ENCODE results near the gene TBRG1. TPM values are rescaled to one million over a fixed set of nuclear protein-coding genes. Genes with fewer than 3 reads are reported as not detected.

TBRG1 gene
- total and polyA plus RNA-seq, 2 of the 8 experiments (the other 6 are each of a cell fraction or from before 2014, with no cell fraction given), result 16.3 to 26.7 TPM

- no peak overlapping the region for H3K23ac ChIP-seq (ENCODE audit: insufficient read length)
- H3K9ac ChIP-seq (replicated peaks in 1 of 4; ENCODE audit: extremely low read depth in 1 of 4, low read depth in 3 of 4, low read length in 3 of 4), result no peak overlapping the region
- H2AK5ac ChIP-seq (ENCODE audit: low read depth, low read length), result no peak overlapping the region
- no peak overlapping the region for H2BK5ac ChIP-seq (ENCODE audit: low read depth, low read length)
- H3K27ac ChIP-seq (ENCODE audit: low read depth, low read length), result no peak overlapping the region
- no peak overlapping the region for H2AFZ ChIP-seq (ENCODE audit: low read length)
- no peaks in the 10 kb centered on the region for H3K79me2 ChIP-seq (ENCODE audit: control insufficient read depth in 1 of 2, insufficient read depth in 2 of 2, low read length in 2 of 2)
- CTCF ChIA-PET (ENCODE audit: partially characterized antibody), result interaction anchor here (0.6 to 6.0 kb wide), 9 partner anchors 9 to 204 kb away, joined by 3 to 42 read pairs (median 9); partner anchors contain the start of genes ESAM and ROBO3
- H4K5ac ChIP-seq (ENCODE audit: insufficient read length, low read depth, low read length), result no peak overlapping the region
- H3K4me3 ChIP-seq (ENCODE audit: extremely low read depth in 1 of 4, insufficient read depth in 2 of 4, low read depth in 3 of 4, low read length in 4 of 4), result no peak overlapping the region
- DNase-seq (ENCODE audit: low read depth in 1 of 2, low spot score in 2 of 2) (no peak), FAIRE-seq (no peak)
- no peak overlapping the region for H3K56ac ChIP-seq (replicated peaks; ENCODE audit: insufficient read length, low read depth, low read length)
- no peak overlapping the region for H2BK120ac ChIP-seq (replicated peaks; ENCODE audit: low read depth, low read length)
- no peak overlapping the region for H3K4me2 ChIP-seq (ENCODE audit: insufficient read depth in 1 of 2, low read depth in 2 of 2, low read length in 2 of 2)
- no peak overlapping the region for H3K18ac ChIP-seq (ENCODE audit: extremely low read depth, low read length)
- H3K36me3 ChIP-seq (ENCODE audit: control insufficient read depth in 2 of 4, insufficient read depth in 4 of 4, low read length in 3 of 4), result no peaks in the 10 kb centered on the region
- no peaks in the 10 kb centered on the region for H3K9me3 ChIP-seq (ENCODE audit: insufficient read depth in 2 of 2, low read depth in 1 of 2, low read length in 1 of 2)
- peaks cover 1% of the 10 kb centered on the region; the same call in 1 of the 2 replicates for H3K23me2 ChIP-seq (ENCODE audit: low read depth, low read length)
- no peak overlapping the region for H4K91ac ChIP-seq (replicated peaks; ENCODE audit: insufficient read length, low read length)
- no peaks in the 10 kb centered on the region for H4K20me1 ChIP-seq (replicated peaks in 1 of 2; ENCODE audit: control insufficient read depth in 1 of 2, insufficient read depth in 2 of 2, low read length in 2 of 2)
- 84% methylated on average over 4 of the region's 4 CpGs; no CpG with 5 or more reads in 1 of the 2 experiments for WGBS, 2 experiments (ENCODE audit: extremely low coverage in 1 of 2, insufficient coverage in 1 of 2, insufficient read length in 1 of 2, insufficient replicate concordance in 2 of 2, low coverage in 1 of 2, low lambda C conversion rate in 2 of 2, missing lambda C conversion rate in 1 of 2)
- no peak overlapping the region for H2BK20ac ChIP-seq (ENCODE audit: low read length)
- H3K14ac ChIP-seq (ENCODE audit: insufficient read length), result no peak overlapping the region
- no peak overlapping the region for H4K8ac ChIP-seq (ENCODE audit: extremely low read depth, insufficient read depth, low read length)
- POLR2A ChIA-PET (ENCODE audit: partially characterized antibody), result no interaction called here
- peaks cover 0 to 7% (median 4%) of the 10 kb centered on the region in 4 experiments; a peak in 4 of 7 replicates for H3K4me1 ChIP-seq (replicated peaks in 1 of 4; ENCODE audit: control insufficient read depth in 3 of 4, insufficient read depth in 4 of 4, low read length in 3 of 4)
- no peaks in the 10 kb centered on the region; a peak in 2 of 7 replicates for H3K27me3 ChIP-seq (replicated peaks in 1 of 4; ENCODE audit: control insufficient read depth in 3 of 4, extremely low read depth in 1 of 4, insufficient read depth in 3 of 4, low read length in 3 of 4)
- no peaks in the 10 kb centered on the region; the same call in 1 of the 2 replicates for H3K79me1 ChIP-seq (ENCODE audit: low read depth, low read length)
- no peak overlapping the region for H2BK15ac ChIP-seq (ENCODE audit: low read length)
- TF ChIP-seq KDM1A (IDR thresholded peaks at IDR 0.05; ENCODE audit: borderline replicate concordance, low read length) (no peak), TBP (IDR thresholded peaks at IDR 0.05; ENCODE audit: low read depth, low read length) (no peak), HDAC6 (IDR thresholded peaks at IDR 0.05; ENCODE audit: low read depth, low read length) (no peak), PHF8 (conservative IDR thresholded peaks at IDR 0.05; ENCODE audit: low read depth, low read length) (no peak), SIRT6 (IDR thresholded peaks at IDR 0.05; ENCODE audit: low read length) (no peak), SRF (IDR thresholded peaks at IDR 0.05; ENCODE audit: low read depth, low read length) (no peak), RAD21 (IDR thresholded peaks at IDR 0.05 in 1 of 2, conservative IDR thresholded peaks at IDR 0.05 in 1 of 2; ENCODE audit: low read depth in 2 of 2, low read length in 2 of 2) (no peak), KDM4A (IDR thresholded peaks at IDR 0.05; ENCODE audit: low read depth, low read length, severe bottlenecking) (no peak)
- H2BK12ac ChIP-seq (ENCODE audit: low read depth, low read length), result no peak overlapping the region
- H3K4ac ChIP-seq (replicated peaks; ENCODE audit: insufficient read length, low read depth, low read length), result no peak overlapping the region
These were observed 39.4 kb downstream of the TBRG1 start for GRCh38 chr11:124662106-124662505.

Data from H1 (cell line).